IMR-90 (cell line): Measurements from ENCODE around the gene CDH13. TPM values are rescaled to one million over a fixed set of nuclear protein-coding genes. Genes with fewer than 3 reads are reported as not detected.

Source experiments
- ATAC-seq: fragments of 200-7000 bp; cut with Tn5 transposase; 2 replicates; pipeline ENCODE4 v1.9.1; 2020; ENCODE audit warnings: low read depth, mild to moderate bottlenecking, moderate library complexity
- BruUV-seq: library from RNA; stranded (reverse); fragments of 400-500 nt; replicated peaks from 2 replicates; lab custom pipeline; 2021; lab: Mats Ljungman, UMichigan
- CTCF ChIA-PET: fragments of 300-600 bp; formaldehyde crosslinking; extraction: SDS; loops from one replicate; lab custom pipeline; 2021; ENCODE audit warnings: antibody characterized with exemption; lab: Yijun Ruan, JAX
- POLR2A ChIA-PET: fragments of 300-600 bp; sonication (Branson Sonifier 250); formaldehyde crosslinking; loops from one replicate; lab custom pipeline; 2022; ENCODE audit warnings: antibody characterized with exemption; ENCODE audit not compliant: unreplicated experiment; lab: Charles Lee
- DNase-seq: peaks from one replicate; pipeline ENCODE4 v3.0.0; 2013
- H2AFZ ChIP-seq: replicated peaks from 2 replicates; pipeline ENCODE3; 2013; ENCODE audit warnings: low read length, mild to moderate bottlenecking; ENCODE audit not compliant: poor library complexity
- H2AK5ac ChIP-seq: 2 replicates; pipeline ENCODE4 v1.6.1; 2013; ENCODE audit warnings: low read depth, low read length, inconsistent platforms
- H2AK9ac ChIP-seq: replicated peaks from 2 replicates; pipeline ENCODE3; 2013; ENCODE audit warnings: mild to moderate bottlenecking, low read depth, low read length, moderate library complexity; ENCODE audit not compliant: poor library complexity
- H2BK120ac ChIP-seq: 2 replicates; pipeline ENCODE4 v1.6.1; 2013; ENCODE audit warnings: low read depth, low read length, inconsistent platforms
- H2BK15ac ChIP-seq: 3 replicates; pipeline ENCODE4 v1.6.1; 2013; ENCODE audit warnings: low read depth, low read length, inconsistent platforms
- H2BK20ac ChIP-seq: 2 replicates; pipeline ENCODE4 v1.6.1; 2013; ENCODE audit warnings: low read depth, mild to moderate bottlenecking, inconsistent platforms, low read length, moderate library complexity
- H2BK5ac ChIP-seq: 2 replicates; pipeline ENCODE4 v1.6.1; 2013; ENCODE audit warnings: mild to moderate bottlenecking, low read depth, low read length, inconsistent platforms; ENCODE audit not compliant: poor library complexity, severe bottlenecking
- H3K14ac ChIP-seq: replicated peaks from 2 replicates; pipeline ENCODE4 v1.6.1; 2013; ENCODE audit warnings: low read depth, low read length, inconsistent platforms
- H3K18ac ChIP-seq: 2 replicates; pipeline ENCODE4 v1.6.1; 2013; ENCODE audit warnings: low read depth, low read length, control low read depth
- H3K23ac ChIP-seq: 2 replicates; pipeline ENCODE4 v1.6.1; 2013; ENCODE audit warnings: low read depth, low read length, inconsistent platforms
- H3K27ac ChIP-seq: 2 replicates; pipeline ENCODE4 v1.5.1; 2013; ENCODE audit warnings: mild to moderate bottlenecking, control low read depth, low read length; ENCODE audit not compliant: insufficient read depth
- H3K27me3 ChIP-seq: 2 replicates; pipeline ENCODE4 v1.6.1; 2013; ENCODE audit warnings: low read length; ENCODE audit not compliant: control insufficient read depth, insufficient read depth
- H3K36me3 ChIP-seq: 2 replicates; pipeline ENCODE4 v1.6.1; 2013; ENCODE audit warnings: low read length, mixed read lengths; ENCODE audit not compliant: control insufficient read depth, insufficient read depth
- H3K4ac ChIP-seq: 2 replicates; pipeline ENCODE4 v1.6.1; 2013; ENCODE audit warnings: low read depth, low read length, inconsistent platforms
- H3K4me1 ChIP-seq: 2 replicates; pipeline ENCODE4 v1.6.1; 2013; ENCODE audit warnings: low read length, mixed read lengths; ENCODE audit not compliant: control insufficient read depth, insufficient read depth
- H3K4me2 ChIP-seq: 2 replicates; pipeline ENCODE4 v1.6.1; 2013; ENCODE audit warnings: low read depth, mild to moderate bottlenecking, control low read depth, low read length, moderate library complexity
- H3K4me3 ChIP-seq: 2 replicates; pipeline ENCODE4 v1.5.1; 2013; ENCODE audit warnings: low read depth, mild to moderate bottlenecking, control low read depth, low read length, moderate library complexity; ENCODE audit not compliant: insufficient read depth
- H3K56ac ChIP-seq: 2 replicates; pipeline ENCODE4 v1.6.1; 2013; ENCODE audit warnings: low read length, inconsistent platforms; ENCODE audit not compliant: insufficient read depth; ENCODE audit errors: extremely low read depth
- H3K79me1 ChIP-seq, 2 experiments: 2 replicates each; pipeline ENCODE4 v1.6.1; 2013; ENCODE audit warnings: low read length in 2 of 2, inconsistent platforms in 1 of 2, low read depth in 1 of 2
- H3K9ac ChIP-seq: 2 replicates; pipeline ENCODE4 v1.6.1; 2013; ENCODE audit warnings: low read depth, low read length, control low read depth
- H3K9me1 ChIP-seq: 2 replicates; pipeline ENCODE4 v1.6.1; 2013; ENCODE audit warnings: low read length, inconsistent platforms; ENCODE audit not compliant: insufficient read depth
- H3K9me3 ChIP-seq: 2 replicates; pipeline ENCODE4 v1.6.1; 2013; ENCODE audit warnings: low read length; ENCODE audit not compliant: control insufficient read depth, insufficient read depth
- H4K20me1 ChIP-seq: 2 replicates; pipeline ENCODE4 v1.6.1; 2013; ENCODE audit warnings: low read length, inconsistent platforms; ENCODE audit not compliant: insufficient read depth
- H4K5ac ChIP-seq: 2 replicates; pipeline ENCODE4 v1.6.1; 2013; ENCODE audit warnings: mild to moderate bottlenecking, low read depth, low read length, control low read depth
- H4K8ac ChIP-seq, 2 experiments: 2 replicates each; pipeline ENCODE4 v1.6.1; 2013; ENCODE audit warnings: low read depth in 2 of 2, low read length in 2 of 2, control low read depth in 1 of 2, inconsistent platforms in 1 of 2
- H4K91ac ChIP-seq: 2 replicates; pipeline ENCODE4 v1.6.1; 2013; ENCODE audit warnings: low read depth, low read length, inconsistent platforms; ENCODE audit not compliant: insufficient read depth
- BHLHE40 ChIP-seq: fragments of 150-350 bp; IDR thresholded peaks from 2 replicates; pipeline ENCODE4 v1.6.1; 2016; ENCODE audit warnings: mild to moderate bottlenecking, low read depth, low read length
- CEBPB ChIP-seq: IDR thresholded peaks from 2 replicates; pipeline ENCODE4 v1.6.1; 2012; ENCODE audit warnings: low read depth, low read length, improper control_type of control experiment
- CHD1 ChIP-seq: IDR thresholded peaks from 2 replicates; pipeline ENCODE4 v1.6.1; 2012; ENCODE audit warnings: low read depth, low read length, improper control_type of control experiment
- FOS ChIP-seq: fragments of 150-350 bp; IDR thresholded peaks from 2 replicates; pipeline ENCODE4 v1.6.1; 2016; ENCODE audit warnings: low read depth, low read length
- MAFK ChIP-seq: IDR thresholded peaks from 2 replicates; pipeline ENCODE4 v1.6.1; 2012; ENCODE audit warnings: low read depth, low read length, improper control_type of control experiment
- MAZ ChIP-seq: IDR thresholded peaks from 2 replicates; pipeline ENCODE4 v1.6.1; 2012; ENCODE audit warnings: low read depth, mild to moderate bottlenecking, low read length, improper control_type of control experiment, moderate library complexity, borderline replicate concordance
- MXI1 ChIP-seq: IDR thresholded peaks from 2 replicates; pipeline ENCODE4 v1.6.1; 2012; ENCODE audit warnings: low read depth, mild to moderate bottlenecking, low read length, moderate library complexity, borderline replicate concordance
- NFE2L2 ChIP-seq: fragments of 150-350 bp; IDR thresholded peaks from 2 replicates; pipeline ENCODE4 v1.6.1; 2016; ENCODE audit warnings: low read depth, mild to moderate bottlenecking, low read length
- POLR2A ChIP-seq: IDR thresholded peaks from 2 replicates; pipeline ENCODE4 v1.6.1; 2012; ENCODE audit warnings: mild to moderate bottlenecking, low read depth, low read length
- RAD21 ChIP-seq: IDR thresholded peaks from 2 replicates; pipeline ENCODE4 v1.6.1; 2012; ENCODE audit warnings: low read length, improper control_type of control experiment
- RCOR1 ChIP-seq: IDR thresholded peaks from 2 replicates; pipeline ENCODE4 v1.6.1; 2012; ENCODE audit warnings: mild to moderate bottlenecking, low read length, improper control_type of control experiment; ENCODE audit not compliant: insufficient replicate concordance
- RFX5 ChIP-seq: IDR thresholded peaks from 2 replicates; pipeline ENCODE4 v1.8.0; 2012; ENCODE audit warnings: low read depth, mild to moderate bottlenecking, low read length, moderate library complexity
- SMC3 ChIP-seq: fragments of 150-350 bp; IDR thresholded peaks from 2 replicates; pipeline ENCODE4 v1.6.1; 2016; ENCODE audit warnings: low read depth, mild to moderate bottlenecking, antibody characterized with exemption, low read length, moderate library complexity
- WGBS, 2 experiments: methylation state at CpG; one replicate each; pipeline versions ENCODE4 v1.1.5 to v1.1.7; 2013; ENCODE audit warnings: missing lambda C conversion rate in 2 of 2; ENCODE audit not compliant: insufficient read length in 1 of 2; ENCODE audit errors: extremely low coverage in 2 of 2; 5-methylcytosine and 5-hydroxymethylcytosine counted together
- dilution Hi-C: fragments of 300-500 bp; cut with HindIII; formaldehyde crosslinking; loops from one replicate; pipeline ENCODE4 v1.14.3; 2018; ENCODE audit warnings: low sequenced_read_pairs; ENCODE audit not compliant: unreplicated experiment
- in situ Hi-C: fragments of 300-500 bp; cut with MboI; formaldehyde crosslinking; loops from 3 replicates; pipeline ENCODE4 v1.14.3; 2019; ENCODE audit warnings: low sequenced_read_pairs, inconsistent platforms, mixed read lengths
- intact Hi-C: fragments of 100-400 bp; cut with micrococcal nuclease; formaldehyde crosslinking; loops from 2 replicates; pipeline ENCODE4 v1.10.0; 2022
- polyA plus RNA-seq, 3 experiments: library from polyadenylated mRNA; depleted of rRNA; stranded (reverse); fragments of >200 nt; gene quantifications; 2 replicates each; pipeline ENCODE4 v1.2.3, GENCODE V29; 2012; ENCODE audit warnings: low replicate concordance in 1 of 3
- total RNA-seq: library from RNA; depleted of rRNA; stranded (reverse); fragments of >200 nt; gene quantifications from 2 replicates; pipeline ENCODE4 v1.2.3, GENCODE V29; 2012
- TF ChIP-seq, protein P1 (sequence below): fragments of 150-350 bp; IDR thresholded peaks from 2 replicates; pipeline ENCODE4 v1.6.1; 2017; ENCODE audit warnings: mild to moderate bottlenecking, antibody characterized with exemption, low read length, low read depth
- TF ChIP-seq, protein P2 (sequence below): fragments of 150-350 bp; IDR thresholded peaks from 2 replicates; pipeline ENCODE4 v1.6.1; 2016; ENCODE audit warnings: low read depth, mild to moderate bottlenecking, low read length, moderate library complexity, borderline replicate concordance
- TF ChIP-seq, protein P3 (sequence below): conservative IDR thresholded peaks from 2 replicates; pipeline ENCODE4 v1.5.1; 2012; ENCODE audit warnings: mild to moderate bottlenecking, low read depth, low read length, improper control_type of control experiment

The CDH13 gene
- total and polyA plus RNA-seq, 2 of the 4 experiments (the other 2 are of a cell fraction) = 61.6 to 74.7 TPM

DNA sequence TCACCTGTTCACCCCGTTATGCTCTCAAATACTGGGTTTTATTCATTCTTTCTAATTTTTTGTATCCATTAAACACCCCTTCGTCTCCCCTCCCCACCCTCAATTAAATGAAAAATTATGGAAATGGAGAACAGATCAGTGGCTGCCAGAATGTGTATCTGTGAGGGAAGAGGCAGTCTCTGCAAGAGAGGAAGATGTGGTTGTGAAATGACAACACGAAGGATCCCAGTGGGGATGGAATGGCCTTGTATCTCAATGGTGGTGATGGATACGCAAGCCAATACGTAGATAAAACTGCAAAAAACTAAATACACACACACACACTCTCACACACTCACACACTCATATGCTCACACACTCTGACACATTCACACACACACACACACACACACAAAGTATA lies 570.7 kb downstream of the CDH13 start:
- H3K79me1 ChIP-seq = 0 out of 4 replicates have a peak, but pooled peaks cover 0 to 3% of the 10 kb centered on the region in 2 experiments
- H4K5ac ChIP-seq = no peak overlapping the region
- no peak overlapping the region for H3K4ac ChIP-seq
- no peak overlapping the region for H3K23ac ChIP-seq
- no peak overlapping the region for H2BK5ac ChIP-seq
- H3K9me3 ChIP-seq = no peaks in the 10 kb centered on the region
- no peaks in the 10 kb centered on the region for H3K4me1 ChIP-seq
- no peak overlapping the region for H3K14ac ChIP-seq
- H2BK120ac ChIP-seq = no peak overlapping the region
- no peak overlapping the region for H2AK9ac ChIP-seq
- H3K4me3 ChIP-seq = no peak overlapping the region
- no peaks in the 10 kb centered on the region for H4K20me1 ChIP-seq
- ATAC-seq (no peak), DNase-seq (no peak)
- WGBS, 2 experiments = no CpG with 5 or more reads among the region's 5 CpGs
- TF ChIP-seq NFE2L2 (no peak), CHD1 (no peak), FOS (no peak), MXI1 (no peak), CEBPB (no peak), MAZ (no peak), BHLHE40 (no peak), SMC3 (no peak), RFX5 (no peak), RCOR1 (no peak), POLR2A (no peak), MAFK (no peak), RAD21 (no peak)
- TF ChIP-seq, protein P1, sequence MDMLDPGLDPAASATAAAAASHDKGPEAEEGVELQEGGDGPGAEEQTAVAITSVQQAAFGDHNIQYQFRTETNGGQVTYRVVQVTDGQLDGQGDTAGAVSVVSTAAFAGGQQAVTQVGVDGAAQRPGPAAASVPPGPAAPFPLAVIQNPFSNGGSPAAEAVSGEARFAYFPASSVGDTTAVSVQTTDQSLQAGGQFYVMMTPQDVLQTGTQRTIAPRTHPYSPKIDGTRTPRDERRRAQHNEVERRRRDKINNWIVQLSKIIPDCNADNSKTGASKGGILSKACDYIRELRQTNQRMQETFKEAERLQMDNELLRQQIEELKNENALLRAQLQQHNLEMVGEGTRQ = no peak
- TF ChIP-seq, protein P2, sequence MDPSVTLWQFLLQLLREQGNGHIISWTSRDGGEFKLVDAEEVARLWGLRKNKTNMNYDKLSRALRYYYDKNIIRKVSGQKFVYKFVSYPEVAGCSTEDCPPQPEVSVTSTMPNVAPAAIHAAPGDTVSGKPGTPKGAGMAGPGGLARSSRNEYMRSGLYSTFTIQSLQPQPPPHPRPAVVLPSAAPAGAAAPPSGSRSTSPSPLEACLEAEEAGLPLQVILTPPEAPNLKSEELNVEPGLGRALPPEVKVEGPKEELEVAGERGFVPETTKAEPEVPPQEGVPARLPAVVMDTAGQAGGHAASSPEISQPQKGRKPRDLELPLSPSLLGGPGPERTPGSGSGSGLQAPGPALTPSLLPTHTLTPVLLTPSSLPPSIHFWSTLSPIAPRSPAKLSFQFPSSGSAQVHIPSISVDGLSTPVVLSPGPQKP = no peak
- TF ChIP-seq, protein P3, sequence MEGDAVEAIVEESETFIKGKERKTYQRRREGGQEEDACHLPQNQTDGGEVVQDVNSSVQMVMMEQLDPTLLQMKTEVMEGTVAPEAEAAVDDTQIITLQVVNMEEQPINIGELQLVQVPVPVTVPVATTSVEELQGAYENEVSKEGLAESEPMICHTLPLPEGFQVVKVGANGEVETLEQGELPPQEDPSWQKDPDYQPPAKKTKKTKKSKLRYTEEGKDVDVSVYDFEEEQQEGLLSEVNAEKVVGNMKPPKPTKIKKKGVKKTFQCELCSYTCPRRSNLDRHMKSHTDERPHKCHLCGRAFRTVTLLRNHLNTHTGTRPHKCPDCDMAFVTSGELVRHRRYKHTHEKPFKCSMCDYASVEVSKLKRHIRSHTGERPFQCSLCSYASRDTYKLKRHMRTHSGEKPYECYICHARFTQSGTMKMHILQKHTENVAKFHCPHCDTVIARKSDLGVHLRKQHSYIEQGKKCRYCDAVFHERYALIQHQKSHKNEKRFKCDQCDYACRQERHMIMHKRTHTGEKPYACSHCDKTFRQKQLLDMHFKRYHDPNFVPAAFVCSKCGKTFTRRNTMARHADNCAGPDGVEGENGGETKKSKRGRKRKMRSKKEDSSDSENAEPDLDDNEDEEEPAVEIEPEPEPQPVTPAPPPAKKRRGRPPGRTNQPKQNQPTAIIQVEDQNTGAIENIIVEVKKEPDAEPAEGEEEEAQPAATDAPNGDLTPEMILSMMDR = no peak
- H3K9me1 ChIP-seq = no peaks in the 10 kb centered on the region
- H3K9ac ChIP-seq = no peak overlapping the region
- in situ Hi-C loops = no loop called here
- dilution Hi-C loops = no loop called here
- H4K8ac ChIP-seq = no peak overlapping the region
- no peaks in the 10 kb centered on the region for H3K36me3 ChIP-seq
- no peak overlapping the region for H2AFZ ChIP-seq
- CTCF ChIA-PET = no interaction called here
- no TSS peak for BruUV-seq
- H3K27me3 ChIP-seq = no peaks in the 10 kb centered on the region
- H3K4me2 ChIP-seq = no peak overlapping the region
- no peak overlapping the region for H2AK5ac ChIP-seq
- POLR2A ChIA-PET = no interaction called here
- H3K27ac ChIP-seq = no peak overlapping the region
- no peak overlapping the region for H3K56ac ChIP-seq
- intact Hi-C loops = no loop called here
- H2BK20ac ChIP-seq = no peak overlapping the region
- no peak overlapping the region for H2BK15ac ChIP-seq
- H4K91ac ChIP-seq = no peak overlapping the region
- H3K18ac ChIP-seq = no peak overlapping the region
